WI38 (cell line): ENCODE results near the gene MYZAP.
A peak's percentile ranks its signal among the peaks of the same experiment; 100 is the strongest.

Experiments used
- H3K4me3 ChIP-seq: 2 replicates; pipeline ENCODE4 v1.5.1; 2011; ENCODE audit warnings: low read depth, mild to moderate bottlenecking, control low read depth, low read length
- TF ChIP-seq, protein P1 (sequence below): IDR thresholded peaks from 2 replicates; pipeline ENCODE4 v1.5.1; 2012; ENCODE audit warnings: low read depth, mild to moderate bottlenecking, control low read depth, low read length

MYZAP gene

DNA sequence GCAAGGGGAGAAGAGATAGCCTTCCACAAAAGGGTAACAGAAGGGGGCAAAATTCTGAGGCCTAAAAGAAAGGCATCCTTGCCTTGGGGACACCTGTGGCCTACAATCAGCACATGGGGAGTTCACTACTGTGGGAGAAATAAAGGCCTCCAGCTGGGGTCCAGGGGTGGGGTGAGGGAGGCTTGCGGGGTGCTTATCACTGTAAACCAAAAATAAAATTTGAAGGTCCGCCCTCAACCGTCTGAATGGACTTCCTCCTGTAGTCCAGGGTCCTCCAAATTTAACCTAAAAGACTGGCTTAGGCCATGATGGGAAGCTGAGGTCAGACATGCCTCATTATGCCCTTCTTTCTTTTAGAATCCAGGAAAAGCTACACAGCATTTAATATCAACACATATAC lies 112.7 kb downstream of the MYZAP start:
- no peak overlapping the region for H3K4me3 ChIP-seq
- TF ChIP-seq, protein P1, sequence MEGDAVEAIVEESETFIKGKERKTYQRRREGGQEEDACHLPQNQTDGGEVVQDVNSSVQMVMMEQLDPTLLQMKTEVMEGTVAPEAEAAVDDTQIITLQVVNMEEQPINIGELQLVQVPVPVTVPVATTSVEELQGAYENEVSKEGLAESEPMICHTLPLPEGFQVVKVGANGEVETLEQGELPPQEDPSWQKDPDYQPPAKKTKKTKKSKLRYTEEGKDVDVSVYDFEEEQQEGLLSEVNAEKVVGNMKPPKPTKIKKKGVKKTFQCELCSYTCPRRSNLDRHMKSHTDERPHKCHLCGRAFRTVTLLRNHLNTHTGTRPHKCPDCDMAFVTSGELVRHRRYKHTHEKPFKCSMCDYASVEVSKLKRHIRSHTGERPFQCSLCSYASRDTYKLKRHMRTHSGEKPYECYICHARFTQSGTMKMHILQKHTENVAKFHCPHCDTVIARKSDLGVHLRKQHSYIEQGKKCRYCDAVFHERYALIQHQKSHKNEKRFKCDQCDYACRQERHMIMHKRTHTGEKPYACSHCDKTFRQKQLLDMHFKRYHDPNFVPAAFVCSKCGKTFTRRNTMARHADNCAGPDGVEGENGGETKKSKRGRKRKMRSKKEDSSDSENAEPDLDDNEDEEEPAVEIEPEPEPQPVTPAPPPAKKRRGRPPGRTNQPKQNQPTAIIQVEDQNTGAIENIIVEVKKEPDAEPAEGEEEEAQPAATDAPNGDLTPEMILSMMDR, result no peak

DNA sequence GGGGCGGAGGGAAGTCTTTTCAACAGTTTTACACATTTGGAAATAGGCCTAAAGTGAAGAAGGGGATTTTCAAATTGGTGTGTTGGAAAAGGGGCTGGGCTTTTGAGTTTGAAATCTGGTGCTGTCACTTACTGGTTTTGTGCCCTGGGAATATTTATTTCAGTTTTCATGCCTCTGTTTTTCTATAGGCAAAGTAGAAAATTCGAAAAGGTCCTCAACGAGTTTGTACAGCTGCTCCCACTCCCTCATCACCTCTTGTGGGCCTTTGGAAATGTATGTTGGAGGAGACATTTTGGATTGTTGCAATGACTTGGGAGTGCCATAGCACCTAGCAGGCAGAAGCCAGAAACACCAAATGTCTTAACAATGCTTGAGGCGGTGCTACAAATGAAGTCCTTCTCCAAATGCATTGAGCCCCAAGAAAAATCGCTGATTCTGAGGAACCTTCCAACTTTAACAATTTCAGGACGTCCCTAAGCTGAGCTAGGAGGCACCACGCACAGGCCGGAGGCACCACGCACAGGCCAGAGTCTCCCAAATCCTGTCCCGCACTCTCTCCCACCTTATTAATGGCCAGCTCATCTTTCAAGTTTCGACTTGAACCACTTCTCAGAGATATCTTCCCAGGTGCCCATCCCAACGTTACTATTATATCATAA lies 114.2 kb downstream of the MYZAP start:
- TF ChIP-seq, protein P1, result no peak
- H3K4me3 ChIP-seq, result peak overlapping the region; percentile 79

DNA sequence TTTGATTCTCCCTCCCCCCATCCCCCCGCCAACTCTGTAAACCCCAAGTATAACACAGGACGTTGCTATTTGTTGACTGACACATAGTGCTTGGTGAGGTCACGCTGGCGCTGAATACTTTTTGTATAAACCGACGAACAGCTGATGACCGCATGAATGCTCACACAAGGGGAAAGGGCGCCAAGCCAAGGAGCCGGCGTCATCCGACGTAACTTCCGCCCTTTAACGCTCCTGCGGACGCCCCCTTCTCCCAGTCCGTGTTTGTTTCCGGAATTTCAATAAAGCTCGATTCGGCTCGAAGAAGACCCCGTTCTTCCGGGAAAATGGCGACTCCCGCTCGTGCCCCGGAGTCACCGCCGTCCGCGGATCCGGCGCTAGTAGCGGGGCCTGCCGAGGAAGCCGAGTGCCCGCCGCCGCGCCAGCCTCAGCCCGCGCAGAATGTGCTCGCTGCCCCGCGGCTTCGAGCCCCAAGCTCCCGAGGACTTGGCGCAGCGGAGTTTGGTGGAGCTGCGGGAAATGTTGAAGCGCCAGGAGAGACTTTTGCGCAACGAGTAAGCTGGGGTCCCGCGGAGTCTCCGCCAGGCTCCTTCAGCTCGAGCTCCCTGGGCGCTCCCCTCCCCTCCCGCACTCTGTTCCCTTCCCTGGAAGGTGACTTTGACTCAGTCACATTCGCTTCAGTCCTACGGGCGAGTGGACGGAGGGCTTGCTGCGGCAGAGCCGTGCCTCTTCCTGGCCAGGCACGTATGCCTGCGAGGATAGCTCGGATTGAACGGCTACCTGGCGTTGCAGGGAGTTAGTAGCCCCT lies 114.9 kb downstream of the MYZAP start, which contains the start of gene POLR2M:
TSS of gene POLR2M (plus strand) at position 310 of the 805 bp plus-strand sequence. CDS start at position 439, 129 bp downstream.
- peak within 1 kb of the TSS; percentile 79 for H3K4me3 ChIP-seq
- TF ChIP-seq, protein P1, result no peak

DNA sequence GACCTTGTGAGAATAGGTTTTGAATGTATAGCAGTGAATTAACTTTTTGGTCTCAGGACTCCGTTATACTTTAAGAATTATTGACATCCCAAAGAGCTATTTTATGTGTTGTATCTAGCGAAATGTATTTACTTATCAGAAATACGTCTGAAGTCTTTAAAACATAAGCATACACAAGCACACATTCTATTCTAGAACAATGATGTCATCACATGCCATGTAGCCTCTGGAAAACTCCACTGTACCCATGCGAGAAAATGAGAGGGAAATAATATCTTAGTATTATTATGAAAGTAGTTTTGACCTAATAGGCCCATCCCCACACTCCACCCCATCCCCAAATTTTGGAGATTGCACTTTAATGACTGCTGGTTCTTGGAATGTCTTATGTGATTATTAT lies 116.3 kb downstream of the MYZAP start:
- TF ChIP-seq, protein P1, result no peak
- peak overlapping the region; percentile 79 for H3K4me3 ChIP-seq

DNA sequence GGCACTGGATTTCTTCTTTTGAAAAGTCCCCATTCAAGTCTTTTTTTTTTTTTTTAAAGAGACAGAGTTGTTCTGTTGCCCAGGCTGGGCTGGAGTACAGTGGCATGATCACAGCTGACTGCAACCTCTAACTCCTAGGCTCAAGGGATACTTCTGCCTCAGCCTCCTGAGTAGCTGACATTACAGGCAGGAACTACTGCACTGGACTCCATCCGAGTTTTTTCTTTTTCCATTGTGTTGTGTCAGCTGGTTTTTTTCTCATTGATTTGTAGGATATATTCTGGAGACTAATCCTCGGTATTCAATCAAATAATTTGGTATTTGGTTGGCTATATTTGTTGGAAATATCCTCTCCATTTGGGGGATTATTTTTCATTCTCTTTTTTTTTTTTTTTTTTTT lies 126.6 kb downstream of the MYZAP start:
- H3K4me3 ChIP-seq, result no peak overlapping the region
- TF ChIP-seq, protein P1, result no peak

DNA sequence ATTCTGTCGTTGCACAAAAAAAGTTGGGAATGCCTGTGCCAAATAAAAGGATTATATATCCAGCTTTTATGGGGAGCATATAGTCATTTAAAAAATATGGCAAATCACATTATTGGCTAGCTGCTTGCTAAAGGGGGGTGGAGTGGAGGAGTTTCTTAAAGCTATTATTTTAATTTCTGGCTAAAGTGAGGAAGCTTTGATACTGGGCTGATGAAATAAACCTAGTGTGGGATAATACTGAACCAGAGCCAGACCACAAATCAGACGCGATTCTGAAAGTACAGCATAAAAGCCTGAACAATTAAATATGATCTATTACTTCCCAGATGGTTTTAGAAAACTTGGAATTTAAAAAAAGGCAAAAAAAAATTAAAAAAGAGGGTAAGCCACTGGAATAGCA lies 129.2 kb downstream of the MYZAP start:
- H3K4me3 ChIP-seq, result no peak overlapping the region
- TF ChIP-seq, protein P1, result no peak

DNA sequence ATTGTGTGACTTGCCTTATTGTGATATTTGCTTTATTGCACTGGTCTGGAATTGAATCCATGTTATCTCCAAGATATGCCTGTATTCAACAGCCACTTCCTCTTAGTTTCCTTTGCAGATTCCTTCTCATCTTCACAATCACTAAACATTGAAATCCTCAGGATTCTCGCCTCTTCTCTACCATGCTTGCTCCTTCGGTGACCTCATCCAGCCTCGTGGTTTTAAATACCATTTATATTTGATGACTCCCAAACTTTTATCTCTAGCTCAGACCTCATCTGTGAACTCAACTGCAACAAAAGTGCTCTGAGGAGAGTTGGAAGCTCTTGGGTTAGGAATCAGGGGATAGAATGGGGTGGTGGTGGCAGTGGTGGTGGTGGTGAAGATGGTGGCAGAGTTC lies 134.7 kb downstream of the MYZAP start:
- H3K4me3 ChIP-seq, result no peak overlapping the region
- TF ChIP-seq, protein P1, result no peak
